HEK293 (cell line): Measurements from ENCODE around the gene ANKRD40.
A peak's percentile ranks its signal among the peaks of the same experiment; 100 is the strongest.
"Not testable (repeated sequence)": the region's sequence is repeated elsewhere in the genome, so short reads cannot be mapped to it uniquely, and the experiment has no call there.

ENCODE experiments used
- CTCF ChIA-PET: fragments of 350-600 bp; formaldehyde crosslinking; extraction: SDS; loops from one replicate; lab custom pipeline; 2021; ENCODE audit warnings: antibody characterized with exemption; lab: Yijun Ruan, JAX
- POLR2A ChIA-PET: fragments of 300-600 bp; formaldehyde crosslinking; extraction: SDS; loops from one replicate; lab custom pipeline; 2020; ENCODE audit warnings: antibody characterized with exemption, inconsistent platforms; lab: Yijun Ruan, JAX
- H3K27ac ChIP-seq: fragments of 200-500 bp; sonication (Bioruptor generic); 2 replicates; pipeline ENCODE4 v1.5.1; 2014; ENCODE audit warnings: low read depth, low read length, control low read depth, inconsistent platforms; ENCODE audit errors: extremely low read depth
- H3K36me3 ChIP-seq, 2 experiments: fragments of 200-500 bp in 1 of 2; sonication (Bioruptor generic) in 1 of 2; 1 replicate in 1 of 2; 2 replicates in 1 of 2; pipeline ENCODE4 v1.5.1; 2014 to 2017; ENCODE audit warnings: inconsistent platforms in 2 of 2, low read length in 2 of 2; ENCODE audit not compliant: control insufficient read depth in 2 of 2, insufficient read depth in 1 of 2
- H3K4me1 ChIP-seq: fragments of 200-500 bp; sonication (Bioruptor generic); 2 replicates; pipeline ENCODE4 v1.5.1; 2014; ENCODE audit warnings: mild to moderate bottlenecking, low read length, inconsistent platforms; ENCODE audit not compliant: control insufficient read depth, insufficient read depth
- H3K4me3 ChIP-seq: 2 replicates; pipeline ENCODE4 v1.5.1; 2011; ENCODE audit warnings: low read depth, mild to moderate bottlenecking, control low read depth, low read length, moderate library complexity
- H3K9me3 ChIP-seq: fragments of 200-500 bp; sonication (Bioruptor generic); 2 replicates; pipeline ENCODE4 v1.5.1; 2014; ENCODE audit warnings: low read depth, low read length, inconsistent platforms; ENCODE audit not compliant: control insufficient read depth, insufficient read depth
- GLIS1 ChIP-seq: fragments of 450-650 bp; formaldehyde crosslinking; IDR thresholded peaks from 2 replicates; pipeline ENCODE4 v1.5.1; 2016; ENCODE audit warnings: missing biosample characterization, missing genetic modification characterization
- KLF16 ChIP-seq: fragments of 450-650 bp; formaldehyde crosslinking; IDR thresholded peaks from 2 replicates; pipeline ENCODE4 v1.5.1; 2017; ENCODE audit warnings: missing biosample characterization, missing genetic modification characterization
- KLF9 ChIP-seq: fragments of 450-650 bp; formaldehyde crosslinking; IDR thresholded peaks from 2 replicates; pipeline ENCODE4 v1.5.1; 2016; ENCODE audit warnings: missing biosample characterization, missing genetic modification characterization, low read depth
- PATZ1 ChIP-seq: fragments of 450-650 bp; formaldehyde crosslinking; IDR thresholded peaks from 2 replicates; pipeline ENCODE4 v1.5.1; 2016; ENCODE audit warnings: missing biosample characterization, missing genetic modification characterization
- PBX3 ChIP-seq: sonication (generic); formaldehyde crosslinking; IDR thresholded peaks from 2 replicates; pipeline ENCODE4 v1.8.1; 2022; ENCODE audit warnings: mild to moderate bottlenecking, moderate library complexity, missing genetic modification reagents
- PRDM10 ChIP-seq: fragments of 450-650 bp; formaldehyde crosslinking; IDR thresholded peaks from 2 replicates; pipeline ENCODE4 v1.5.1; 2016; ENCODE audit warnings: missing biosample characterization, missing genetic modification characterization
- SP3 ChIP-seq: fragments of 450-650 bp; formaldehyde crosslinking; IDR thresholded peaks from 2 replicates; pipeline ENCODE4 v1.5.1; 2016; ENCODE audit warnings: missing biosample characterization, missing genetic modification characterization
- TCF7L2 ChIP-seq: IDR thresholded peaks from 2 replicates; pipeline ENCODE4 v1.6.1; 2011; ENCODE audit warnings: low read depth, mild to moderate bottlenecking, inconsistent platforms, low read length, moderate library complexity, borderline replicate concordance
- YY2 ChIP-seq: fragments of 450-650 bp; formaldehyde crosslinking; IDR thresholded peaks from 2 replicates; pipeline ENCODE4 v1.5.1; 2016; ENCODE audit warnings: missing biosample characterization, missing genetic modification characterization
- ZBTB17 ChIP-seq: fragments of 450-650 bp; formaldehyde crosslinking; IDR thresholded peaks from 2 replicates; pipeline ENCODE4 v1.5.1; 2016; ENCODE audit warnings: missing biosample characterization, missing genetic modification characterization
- ZFHX2 ChIP-seq: fragments of 450-650 bp; formaldehyde crosslinking; conservative IDR thresholded peaks from 2 replicates; pipeline ENCODE4 v1.5.1; 2016; ENCODE audit warnings: missing biosample characterization, missing genetic modification characterization
- ZNF223 ChIP-seq: fragments of 450-650 bp; formaldehyde crosslinking; IDR thresholded peaks from 2 replicates; pipeline ENCODE4 v1.5.1; 2016; ENCODE audit warnings: missing biosample characterization, missing genetic modification characterization
- ZNF266 ChIP-seq: fragments of 450-650 bp; formaldehyde crosslinking; IDR thresholded peaks from 2 replicates; pipeline ENCODE4 v1.5.1; 2016; ENCODE audit warnings: missing biosample characterization, missing genetic modification characterization, low read depth
- ZNF596 ChIP-seq: fragments of 450-650 bp; IDR thresholded peaks from 2 replicates; pipeline ENCODE4 v1.5.0; 2018; ENCODE audit warnings: missing biosample characterization, mild to moderate bottlenecking, missing genetic modification characterization, moderate library complexity
- ZNF645 ChIP-seq: fragments of 450-650 bp; formaldehyde crosslinking; IDR thresholded peaks from 2 replicates; pipeline ENCODE4; 2016; ENCODE audit warnings: missing biosample characterization, missing genetic modification characterization

ANKRD40 gene

GRCh38 chr17:50681263-50682200, 26.2 kb downstream of the ANKRD40 start (continued):
- TF ChIP-seq PRDM10 (tag by site-specific recombination) (peak; percentile 55), ZBTB17 (tag by site-specific recombination) (peak; percentile 55; the same call in 1 of the 2 replicates), YY2 (tag by site-specific recombination) (peak; percentile 73; the same call in 1 of the 2 replicates), ZNF596 (no peak), ZNF645 (tag by site-specific recombination) (no peak), TCF7L2 (no peak), PATZ1 (0 out of 2 replicates have a peak, but pooled peaks have one; percentile 25), ZNF223 (tag by site-specific recombination) (no peak), PBX3 (CRISPR knock-in tag) (no peak), SP3 (tag by site-specific recombination) (peak; percentile 35; the same call in 1 of the 2 replicates), KLF16 (tag by site-specific recombination) (no peak), ZNF266 (tag by site-specific recombination) (no peak)

GRCh38 chr17:50680543-50681262, 27.0 kb downstream of the ANKRD40 start:
- CTCF ChIA-PET: interaction anchor here (0.6 to 3.9 kb wide), 17 partner anchors 8 to 296 kb away, joined by 3 to 31 read pairs (median 4); partner anchors contain the start of gene CACNA1G
- not testable (repeated sequence) for H3K27ac ChIP-seq, H3K4me1 ChIP-seq, H3K4me3 ChIP-seq, H3K9me3 ChIP-seq, H3K36me3 ChIP-seq
- TF ChIP-seq GLIS1 (tag by site-specific recombination) (peak; percentile 61), KLF9 (tag by site-specific recombination) (peak; percentile 20; the same call in 1 of the 2 replicates), ZFHX2 (peak; percentile 55)
- POLR2A ChIA-PET: interaction anchor here (0.6 to 0.9 kb wide), 2 partner anchors 42 to 45 kb away, joined by 3 read pairs; no protein-coding TSS in a partner anchor
